Measurements from ENCODE around the gene CRYGD. TPM values are rescaled to one million over a fixed set of nuclear protein-coding genes. Genes with fewer than 3 reads are reported as not detected.

The CRYGD gene
- total and polyA plus RNA-seq, 2 of the 4 experiments (the other 2 are of a cell fraction) = not detected

- Histone ChIP-seq H3K4me3 (ENCODE audit: insufficient read depth, low read depth, low read length) (no peak overlapping the region), H3K36me3 (ENCODE audit: control insufficient read depth, insufficient read depth, low read length) (no peaks in the 10 kb centered on the region), H3K9me1 (ENCODE audit: insufficient read depth, low read length) (no peaks in the 10 kb centered on the region), H3K4ac (ENCODE audit: low read depth, low read length) (no peak overlapping the region), H4K5ac (ENCODE audit: low read depth, low read length) (no peak overlapping the region), H3K27ac (ENCODE audit: insufficient read depth, low read length) (no peak overlapping the region), H3K23ac (ENCODE audit: low read depth, low read length) (no peak overlapping the region), H4K91ac (ENCODE audit: insufficient read depth, low read depth, low read length) (no peak overlapping the region), H3K9me3 (ENCODE audit: control insufficient read depth, insufficient read depth, low read length) (no peaks in the 10 kb centered on the region), H3K14ac (replicated peaks; ENCODE audit: low read depth, low read length) (no peak overlapping the region), H3K9ac (ENCODE audit: low read depth, low read length) (no peak overlapping the region), H2BK15ac (ENCODE audit: low read depth, low read length) (no peak overlapping the region), H2AK9ac (replicated peaks; ENCODE audit: low read depth, low read length, poor library complexity) (no peak overlapping the region), H3K4me1 (ENCODE audit: control insufficient read depth, insufficient read depth, low read length) (no peaks in the 10 kb centered on the region), H3K56ac (ENCODE audit: extremely low read depth, insufficient read depth, low read length) (no peak overlapping the region), H4K20me1 (ENCODE audit: insufficient read depth, low read length) (no peaks in the 10 kb centered on the region), H3K79me1 (ENCODE audit: low read depth in 1 of 2, low read length in 2 of 2) (no peaks in the 10 kb centered on the region), H3K18ac (ENCODE audit: low read depth, low read length) (no peak overlapping the region), H3K27me3 (ENCODE audit: control insufficient read depth, insufficient read depth, low read length) (0 out of 2 replicates have a peak, but pooled peaks cover 3% of the 10 kb centered on the region), H2AFZ (replicated peaks; ENCODE audit: low read length, poor library complexity) (no peak overlapping the region), H2AK5ac (ENCODE audit: low read depth, low read length) (no peak overlapping the region), H3K4me2 (ENCODE audit: low read depth, low read length) (no peak overlapping the region), H4K8ac (ENCODE audit: low read depth in 2 of 2, low read length in 2 of 2) (no peak overlapping the region), H2BK120ac (ENCODE audit: low read depth, low read length) (no peak overlapping the region), H2BK5ac (ENCODE audit: low read depth, low read length, poor library complexity, severe bottlenecking) (no peak overlapping the region), H2BK20ac (ENCODE audit: low read depth, low read length) (no peak overlapping the region)
- intact Hi-C loops (cut with micrococcal nuclease) = no loop called here
- dilution Hi-C loops (cut with HindIII; ENCODE audit: low sequenced_read_pairs, unreplicated experiment) = no loop called here
- ChIA-PET POLR2A (ENCODE audit: unreplicated experiment) (no interaction called here), CTCF (no interaction called here)
- TF ChIP-seq BHLHE40 (IDR thresholded peaks at IDR 0.05; ENCODE audit: low read depth, low read length) (no peak), CEBPB (IDR thresholded peaks at IDR 0.05; ENCODE audit: low read depth, low read length) (no peak), POLR2A (IDR thresholded peaks at IDR 0.05; ENCODE audit: low read depth, low read length) (no peak), CHD1 (IDR thresholded peaks at IDR 0.05; ENCODE audit: low read depth, low read length) (no peak), CTCF (conservative IDR thresholded peaks at IDR 0.05; ENCODE audit: low read depth, low read length) (no peak), MXI1 (IDR thresholded peaks at IDR 0.05; ENCODE audit: borderline replicate concordance, low read depth, low read length) (no peak), FOS (IDR thresholded peaks at IDR 0.05; ENCODE audit: low read depth, low read length) (no peak), SMC3 (IDR thresholded peaks at IDR 0.05; ENCODE audit: low read depth, low read length) (no peak), ELK1 (IDR thresholded peaks at IDR 0.05; ENCODE audit: borderline replicate concordance, low read depth, low read length) (no peak), NFE2L2 (IDR thresholded peaks at IDR 0.05; ENCODE audit: low read depth, low read length) (no peak), RFX5 (IDR thresholded peaks at IDR 0.05; ENCODE audit: low read depth, low read length) (no peak), RAD21 (IDR thresholded peaks at IDR 0.05; ENCODE audit: low read length) (no peak), USF2 (IDR thresholded peaks at IDR 0.05; ENCODE audit: low read depth, low read length) (no peak), MAFK (IDR thresholded peaks at IDR 0.05; ENCODE audit: low read depth, low read length) (no peak), RCOR1 (IDR thresholded peaks at IDR 0.05; ENCODE audit: insufficient replicate concordance, low read length) (no peak), MAZ (IDR thresholded peaks at IDR 0.05; ENCODE audit: borderline replicate concordance, low read depth, low read length) (no peak)
- BruUV-seq (replicated peaks) = no TSS peak
- in situ Hi-C loops (cut with MboI; ENCODE audit: low sequenced_read_pairs) = no loop called here
- no peak for ATAC-seq (ENCODE audit: low read depth)
- no peak for DNase-seq
These were observed 40.5 kb downstream of the CRYGD start for GRCh38 chr2:208083807-208084206.

Measured in IMR-90 (cell line).